Esophagus muscularis mucosa (tissue), 4 donors: ENCODE measurements around the gene MED25. TPM values are rescaled to one million over a fixed set of nuclear protein-coding genes. Genes with fewer than 3 reads are reported as not detected.

ENCODE experiments used
- DNase-seq: peaks from one replicate; pipeline ENCODE4 v3.0.0-alpha.2; 2017; ENCODE audit errors: extremely low spot score
- H3K27ac ChIP-seq, 4 donors: fragments of 200-600 bp; sonication (generic); replicated peaks in 1 of 4; 1 replicate in 3 of 4; 2 replicates in 1 of 4; pipeline ENCODE4 v1.5.1; 2016 to 2019; ENCODE audit warnings: mild to moderate bottlenecking in 1 of 4
- H3K27me3 ChIP-seq, 4 donors: fragments of 200-600 bp; sonication (generic); one replicate each; pipeline versions ENCODE4 v1.5.1 to v1.6.0; 2016 to 2019
- H3K36me3 ChIP-seq, 4 donors: fragments of 200-600 bp; sonication (generic); one replicate each; pipeline ENCODE4 v1.5.1; 2016 to 2019
- H3K4me1 ChIP-seq, 4 donors: fragments of 200-600 bp; sonication (generic); one replicate each; pipeline ENCODE4 v1.5.1; 2016 to 2019
- H3K4me3 ChIP-seq, 4 donors: fragments of 200-600 bp; sonication (generic); 1 replicate in 2 of 4; 2 replicates in 2 of 4; pipeline ENCODE4 v1.5.1; 2016 to 2019; ENCODE audit warnings: mild to moderate bottlenecking in 4 of 4, moderate library complexity in 1 of 4
- H3K9me3 ChIP-seq, 4 donors: fragments of 200-600 bp; sonication (generic); 1 replicate in 3 of 4; 2 replicates in 1 of 4; pipeline ENCODE4 v1.5.1; 2016 to 2019
- CTCF ChIP-seq, 3 experiments: fragments of 200-600 bp in 2 of 3; fragments of 450-650 bp in 1 of 3; sonication (generic) in 2 of 3; IDR thresholded peaks; one replicate each; pipeline ENCODE4 v1.5.1; 2017 to 2019; ENCODE audit warnings: antibody characterized with exemption in 3 of 3, mild to moderate bottlenecking in 2 of 3, moderate library complexity in 1 of 3
- EP300 ChIP-seq: sonication (generic); formaldehyde crosslinking; IDR thresholded peaks from one replicate; pipeline ENCODE4 v1.6.1; 2017; ENCODE audit warnings: antibody characterized with exemption
- POLR2A ChIP-seq: fragments of 450-650 bp; IDR thresholded peaks from one replicate; pipeline ENCODE4 v1.6.1; 2017; ENCODE audit warnings: antibody characterized with exemption, moderate library complexity, mild to moderate bottlenecking, low read depth
- POLR2AphosphoS5 ChIP-seq, 2 donors: sonication (generic); formaldehyde crosslinking; IDR thresholded peaks; one replicate each; pipeline ENCODE4 v1.6.1; 2017; ENCODE audit warnings: antibody characterized with exemption in 2 of 2
- WGBS: methylation state at CpG from one replicate; pipeline ENCODE4 v1.1.5; 2018; 5-methylcytosine and 5-hydroxymethylcytosine counted together
- intact Hi-C: fragments of 100-400 bp; cut with DNase I; formaldehyde crosslinking; loops from one replicate; pipeline ENCODE4 v1.15.1; 2023
- total RNA-seq, 4 donors: library from RNA; depleted of rRNA; stranded (reverse); fragments of >200 nt; gene quantifications; one replicate each; pipeline versions ENCODE4 v1.1.0 to v1.2.1, GENCODE V29; 2016

MED25 gene
- total RNA-seq, 4 donors from 2014 or later: 22.5 to 36.0 (median 34.1) TPM

DNA sequence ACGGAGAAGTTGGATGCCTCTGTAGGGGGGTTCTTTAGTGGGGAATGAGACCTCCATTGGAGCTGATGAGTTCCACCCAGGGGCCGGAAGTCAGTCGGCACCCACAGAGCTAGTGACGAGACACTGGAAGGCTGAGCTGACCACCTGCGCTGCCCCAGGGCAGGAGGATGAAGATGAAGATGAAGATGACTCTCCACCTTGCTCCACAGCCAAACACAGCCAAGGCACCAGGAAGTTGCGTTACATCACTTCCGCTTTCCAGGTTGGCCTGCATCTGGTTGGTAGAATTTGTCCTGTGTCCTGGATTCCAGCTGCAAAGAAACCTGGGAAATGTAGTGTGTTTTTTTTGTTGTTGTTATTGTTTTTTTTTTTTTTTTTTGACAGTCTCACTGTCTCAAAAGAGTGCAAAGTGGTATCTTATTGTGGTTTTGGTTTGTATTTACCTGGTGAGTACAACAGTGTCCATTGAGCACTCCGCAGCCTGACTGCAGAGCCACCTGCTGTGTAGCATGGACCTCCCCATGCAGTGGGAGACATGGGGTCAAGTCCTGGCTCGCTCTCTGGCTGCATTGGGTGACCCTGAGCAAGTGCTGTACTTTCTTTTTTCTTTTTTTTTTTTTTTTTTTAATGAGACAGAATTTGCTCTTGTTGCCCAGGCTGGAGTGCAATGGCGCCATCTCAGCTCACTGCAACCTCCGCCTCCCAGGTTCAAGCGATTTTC is 61.3 kb downstream of the MED25 start:
- 94% methylated on average over 12 of the region's 12 CpGs for WGBS
- intact Hi-C loops: loop anchor here (5.0 kb wide), 1 partner anchor 67 kb away; the partner anchor contains the start of gene FUZ
- Histone ChIP-seq H3K27ac (no peak overlapping the region), H3K9me3 (no peaks in the 10 kb centered on the region), H3K4me1 (peaks cover 26 to 41% (median 33%) of the 10 kb centered on the region in 4 donors), H3K4me3 (no peak overlapping the region), H3K27me3 (no peaks in the 10 kb centered on the region), H3K36me3 (peaks cover 45 to 63% (median 59%) of the 10 kb centered on the region in 4 donors)
- DNase-seq: no peak
- TF ChIP-seq POLR2A (no peak), EP300 (no peak), CTCF (IDR thresholded peaks at IDR 0.05) (no peak), POLR2AphosphoS5 (IDR thresholded peaks at IDR 0.05) (no peak)

GRCh38 chr19:49880162-49880869 is 62.2 kb downstream of the MED25 start:
- no peak overlapping the region for H3K27ac ChIP-seq
- H3K27me3 ChIP-seq: no peaks in the 10 kb centered on the region
- TF ChIP-seq POLR2AphosphoS5 (IDR thresholded peaks at IDR 0.05) (no peak), EP300 (no peak), POLR2A (no peak), CTCF (IDR thresholded peaks at IDR 0.05) (no peak)
- H3K4me1 ChIP-seq: peaks cover 17 to 32% (median 23%) of the 10 kb centered on the region in 4 donors
- DNase-seq: no peak
- intact Hi-C loops: no loop called here
- H3K9me3 ChIP-seq: no peaks in the 10 kb centered on the region
- 85% methylated on average over 8 of the region's 10 CpGs for WGBS
- H3K4me3 ChIP-seq: no peak overlapping the region
- peaks cover 54 to 69% (median 68%) of the 10 kb centered on the region in 4 donors for H3K36me3 ChIP-seq

GRCh38 chr19:49881186-49881585 is 63.1 kb downstream of the MED25 start:
- Histone ChIP-seq H3K4me3 (no peak overlapping the region), H3K9me3 (no peaks in the 10 kb centered on the region), H3K27me3 (no peaks in the 10 kb centered on the region), H3K4me1 (peaks cover 12 to 25% (median 17%) of the 10 kb centered on the region in 4 donors), H3K27ac (no peak overlapping the region), H3K36me3 (peaks cover 54 to 77% (median 76%) of the 10 kb centered on the region in 4 donors)
- no peak for DNase-seq
- no peak for TF ChIP-seq POLR2A
- no peak for TF ChIP-seq POLR2AphosphoS5 (IDR thresholded peaks at IDR 0.05)
- no peak for TF ChIP-seq CTCF (IDR thresholded peaks at IDR 0.05)
- TF ChIP-seq EP300: no peak
- intact Hi-C loops: no loop called here
- 83% methylated on average over 14 of the region's 17 CpGs for WGBS

GRCh38 chr19:49881672-49882394 is 63.7 kb downstream of the MED25 start:
- Histone ChIP-seq H3K27me3 (no peaks in the 10 kb centered on the region), H3K4me3 (no peak overlapping the region), H3K4me1 (peaks cover 12 to 25% (median 17%) of the 10 kb centered on the region in 4 donors), H3K36me3 (peaks cover 54 to 84% (median 79%) of the 10 kb centered on the region in 4 donors), H3K9me3 (no peaks in the 10 kb centered on the region), H3K27ac (no peak overlapping the region)
- no peak for DNase-seq
- intact Hi-C loops: no loop called here
- TF ChIP-seq EP300 (no peak), POLR2AphosphoS5 (IDR thresholded peaks at IDR 0.05) (no peak), CTCF (IDR thresholded peaks at IDR 0.05) (no peak), POLR2A (no peak)
- WGBS: 86% methylated on average over 31 of the region's 31 CpGs
